GM21381 (cell line): ENCODE results near the gene RSPH1.
A peak's percentile ranks its signal among the peaks of the same experiment; 100 is the strongest.

Experiments used
- ATAC-seq: cut with Tn5 transposase; IDR thresholded peaks from one replicate; pipeline ENCODE4 v1.9.1; 2021; ENCODE audit warnings: mild to moderate bottlenecking, moderate library complexity; ENCODE audit not compliant: unreplicated experiment

RSPH1 gene

GRCh38 chr21:42468491-42469131, 27.4 kb downstream of the RSPH1 start:
- no peak for ATAC-seq

GRCh38 chr21:42467140-42467983, 28.7 kb downstream of the RSPH1 start:
- peak; percentile 41 for ATAC-seq

DNA sequence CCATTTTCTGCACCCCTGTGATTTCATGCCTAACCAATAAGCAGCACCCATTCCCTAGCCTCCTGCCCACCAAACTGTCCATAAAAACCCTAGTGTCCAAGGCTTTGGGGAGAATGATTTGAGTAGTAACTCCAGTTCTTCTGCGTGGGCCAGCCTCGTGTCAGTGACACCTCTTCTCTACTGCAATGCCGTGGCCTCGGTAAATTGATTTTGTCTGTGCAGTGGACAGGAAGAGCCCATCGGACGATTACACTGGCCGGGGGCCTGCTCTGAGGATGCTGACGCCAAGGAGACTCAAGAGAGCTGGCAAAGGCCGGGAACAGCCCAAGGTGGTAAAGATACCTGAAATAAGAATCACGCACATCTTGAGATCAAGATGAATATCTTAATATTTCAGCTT, 29.3 kb downstream of the RSPH1 start:
- no peak for ATAC-seq

GRCh38 chr21:42465803-42466127, 30.3 kb downstream of the RSPH1 start:
- ATAC-seq, result peak; percentile 24

DNA sequence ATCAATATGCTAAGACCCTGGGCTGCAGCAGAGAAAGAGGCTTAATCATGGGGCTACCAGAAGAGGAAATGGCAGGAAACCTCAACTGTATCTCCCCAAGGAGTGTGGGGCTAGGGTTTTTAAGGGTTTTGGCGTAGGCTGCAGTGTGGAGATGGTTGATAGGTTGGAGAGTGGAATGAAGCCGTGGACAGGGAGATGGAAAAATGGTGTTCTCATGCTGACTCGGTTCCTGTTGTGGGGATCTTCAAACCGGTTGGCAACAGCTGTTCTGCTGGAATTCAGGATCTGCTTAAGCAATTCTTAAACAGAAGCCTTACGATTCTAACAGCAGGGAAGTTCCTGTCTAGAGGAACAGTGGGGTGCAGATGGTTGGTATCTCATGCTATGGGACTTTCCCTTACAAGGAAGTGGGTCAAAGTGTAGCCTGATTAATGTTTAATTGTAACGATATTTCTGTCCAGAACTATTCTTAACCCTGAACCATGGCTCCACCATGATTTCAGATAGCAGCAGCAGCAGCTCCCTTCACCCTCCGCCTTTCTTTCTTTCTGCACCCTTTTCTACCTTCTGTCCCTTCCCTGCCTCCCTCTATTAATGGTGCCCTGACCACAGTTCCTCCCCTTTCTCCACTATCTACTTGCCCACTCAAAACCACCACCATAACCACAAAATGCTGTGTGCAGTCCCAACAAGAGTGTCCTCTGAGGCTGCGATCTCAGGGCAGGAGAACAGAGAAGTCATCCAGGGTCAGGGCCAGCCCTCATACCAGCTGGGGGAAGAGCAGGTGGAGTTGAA, 30.8 kb downstream of the RSPH1 start:
- peak; percentile 31 for ATAC-seq

- ATAC-seq, result no peak
Measured at GRCh38 chr21:42463861-42464515, 32.0 kb downstream of the RSPH1 start.

DNA sequence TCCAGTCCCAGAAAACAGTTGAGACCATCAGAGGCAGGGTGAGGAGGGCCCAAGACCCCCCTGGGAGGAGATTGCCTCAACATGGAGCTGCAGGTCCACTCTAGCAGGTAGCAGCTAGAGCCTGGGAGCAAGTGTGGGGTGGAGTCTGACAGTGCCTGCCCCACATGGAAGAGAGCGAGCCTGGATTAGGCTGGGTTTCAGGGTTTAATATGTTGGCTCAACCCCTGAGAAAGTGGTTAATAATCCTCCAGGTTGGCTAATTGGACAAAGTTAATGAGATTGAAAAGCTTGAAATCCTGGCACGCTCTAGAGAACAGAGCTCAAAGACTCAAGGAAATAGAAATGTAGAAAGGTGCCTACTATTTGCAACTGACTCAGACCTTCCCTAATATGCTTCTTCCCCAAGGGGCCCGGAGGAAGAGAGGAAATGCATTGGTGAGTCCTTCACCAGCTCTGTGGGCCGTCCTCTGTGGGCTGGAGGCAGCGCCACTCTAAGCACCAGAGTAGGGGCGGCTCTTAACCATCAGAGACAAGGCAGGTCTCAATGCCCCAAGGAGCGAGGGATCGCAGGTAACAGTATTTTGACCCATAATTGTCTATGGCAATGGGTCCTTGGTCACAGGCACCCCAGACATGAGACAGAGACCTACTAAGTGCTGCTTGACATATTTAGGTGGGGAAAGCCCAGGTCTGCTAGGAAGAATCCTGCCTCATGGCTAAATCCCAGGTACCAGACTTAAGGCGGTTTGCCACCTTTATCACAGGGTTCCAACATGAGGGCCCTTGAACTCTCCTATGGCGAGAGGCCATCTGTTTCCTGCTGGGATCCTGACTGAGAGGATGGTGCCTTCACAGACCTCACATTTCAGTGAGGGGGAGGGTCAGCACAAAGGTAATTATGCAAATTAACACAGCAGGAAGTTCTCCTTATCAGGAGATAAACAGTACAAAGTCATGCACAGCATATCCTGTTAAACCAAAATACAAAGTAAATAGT, 33.8 kb downstream of the RSPH1 start:
- ATAC-seq, result no peak

DNA sequence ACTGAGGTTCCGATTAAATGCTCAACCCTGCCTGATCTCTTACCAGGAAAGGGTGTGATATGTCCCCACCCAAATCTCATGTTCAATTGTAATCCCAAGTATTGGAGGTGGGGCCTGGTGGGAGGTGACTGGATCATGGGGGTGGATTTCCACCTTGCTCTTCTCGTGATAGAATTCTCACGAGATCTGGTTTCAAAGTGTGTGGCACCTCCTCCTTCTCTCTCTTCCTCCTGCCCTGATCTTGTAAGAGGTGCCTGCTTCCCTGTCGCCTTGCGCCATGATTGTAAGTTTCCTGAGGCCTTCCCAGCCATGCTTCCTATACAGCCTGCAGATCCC, 34.9 kb downstream of the RSPH1 start:
- no peak for ATAC-seq

DNA sequence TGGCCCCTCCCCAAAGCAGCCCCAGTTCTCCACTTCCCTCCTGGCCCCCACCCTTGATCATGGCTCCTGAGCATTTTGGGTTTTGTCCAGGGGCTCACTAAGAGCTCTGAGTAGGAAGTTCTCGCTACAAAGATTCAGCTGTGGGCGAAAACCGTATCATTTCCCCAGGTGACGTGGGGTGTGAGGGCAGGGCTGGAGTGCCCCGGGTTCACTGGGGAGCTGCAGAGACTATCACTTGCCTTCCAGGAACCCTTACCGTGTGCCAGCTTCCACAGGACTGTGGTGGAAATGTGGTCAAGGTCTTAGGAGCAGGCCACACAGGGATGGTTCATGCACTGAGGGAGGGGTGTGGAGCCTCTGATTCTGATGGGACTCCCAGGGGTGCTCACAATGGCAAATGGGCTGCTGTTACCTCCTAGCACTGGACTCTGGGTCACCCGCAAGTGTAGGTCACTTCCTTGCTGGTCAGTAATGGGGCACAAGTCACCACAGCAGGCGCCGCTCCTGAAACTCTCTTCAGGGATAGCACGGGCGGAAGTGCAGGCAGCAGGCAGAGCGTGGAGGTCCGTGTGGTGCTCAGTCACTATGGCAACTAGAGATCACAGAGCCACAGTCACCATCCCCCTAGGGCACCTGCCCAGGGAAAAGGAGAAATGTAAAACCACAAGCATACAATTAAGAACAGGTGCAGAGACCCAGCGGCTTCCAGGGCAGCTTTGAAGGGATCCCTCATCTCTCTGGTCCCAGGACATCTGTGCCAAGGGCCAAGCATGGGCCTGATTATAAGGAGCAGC, 35.4 kb downstream of the RSPH1 start:
- ATAC-seq, result peak; percentile 52

GRCh38 chr21:42459546-42460215, 36.3 kb downstream of the RSPH1 start:
- ATAC-seq, result no peak

GRCh38 chr21:42459082-42459460, 37.0 kb downstream of the RSPH1 start:
- ATAC-seq, result no peak

GRCh38 chr21:42456457-42456856, 39.6 kb downstream of the RSPH1 start:
- ATAC-seq, result no peak

DNA sequence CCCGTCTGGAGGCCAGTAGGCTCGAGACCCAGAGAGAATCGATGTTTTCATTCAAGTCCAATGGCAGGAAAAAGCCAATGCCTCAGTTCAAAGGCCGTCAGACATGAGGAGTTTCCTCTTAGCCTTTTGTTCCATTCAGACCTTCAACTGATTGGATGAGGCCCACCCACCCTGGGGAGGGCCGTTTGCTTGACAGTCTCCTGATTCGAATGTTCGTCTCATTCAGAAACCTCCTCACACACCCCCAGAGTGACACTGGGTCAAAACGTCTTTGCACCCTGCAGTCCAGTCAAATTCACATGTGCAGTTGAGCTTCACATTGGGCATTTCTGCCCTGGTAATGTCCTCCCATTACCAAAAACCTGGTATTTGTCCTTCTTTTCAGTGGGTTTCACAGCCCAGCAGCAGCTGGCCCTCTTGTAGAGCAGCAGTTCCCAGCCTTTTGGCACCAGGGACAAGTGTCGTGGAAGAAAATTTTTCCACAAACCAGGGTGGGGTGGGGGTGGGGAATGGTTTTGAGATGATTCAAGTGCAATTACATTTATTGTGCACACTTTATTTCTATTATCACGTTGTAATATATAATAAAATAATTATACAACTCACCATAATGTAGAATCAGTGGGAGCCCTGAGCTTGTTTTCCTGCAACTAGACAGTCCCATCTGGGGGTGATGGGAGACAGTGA, 40.1 kb downstream of the RSPH1 start:
- ATAC-seq, result no peak

- no peak for ATAC-seq
Measured at GRCh38 chr21:42455196-42455595, 40.8 kb downstream of the RSPH1 start.

GRCh38 chr21:42454786-42455185, 41.2 kb downstream of the RSPH1 start:
- no peak for ATAC-seq

DNA sequence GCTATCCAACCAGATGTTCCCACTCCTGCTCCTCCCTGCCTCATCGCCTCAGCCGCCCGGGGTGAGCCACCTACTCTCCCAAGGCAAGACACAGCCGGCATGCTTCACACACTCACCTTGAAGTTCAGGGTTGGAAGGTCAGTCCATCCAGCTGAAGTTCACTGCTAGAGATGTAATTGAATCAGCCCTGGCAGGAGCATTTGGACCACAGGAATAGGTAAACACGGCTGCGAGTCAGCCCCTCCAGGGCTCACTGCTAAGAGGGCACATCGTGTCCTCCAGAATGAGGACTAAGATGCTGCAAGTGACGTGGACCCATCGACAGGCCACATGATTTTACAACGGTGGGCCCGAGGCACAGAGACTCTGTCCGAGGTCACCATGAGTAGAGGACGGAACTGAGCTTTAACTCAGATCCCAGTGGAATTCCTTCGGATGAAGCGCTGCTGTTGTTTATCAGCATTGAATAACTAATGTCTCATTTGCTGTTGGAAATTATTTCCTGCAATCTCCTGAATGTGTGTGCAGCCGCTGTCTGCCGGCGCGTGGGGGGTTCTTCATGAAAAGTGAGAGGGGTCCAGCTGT, 41.9 kb downstream of the RSPH1 start:
- no peak for ATAC-seq

DNA sequence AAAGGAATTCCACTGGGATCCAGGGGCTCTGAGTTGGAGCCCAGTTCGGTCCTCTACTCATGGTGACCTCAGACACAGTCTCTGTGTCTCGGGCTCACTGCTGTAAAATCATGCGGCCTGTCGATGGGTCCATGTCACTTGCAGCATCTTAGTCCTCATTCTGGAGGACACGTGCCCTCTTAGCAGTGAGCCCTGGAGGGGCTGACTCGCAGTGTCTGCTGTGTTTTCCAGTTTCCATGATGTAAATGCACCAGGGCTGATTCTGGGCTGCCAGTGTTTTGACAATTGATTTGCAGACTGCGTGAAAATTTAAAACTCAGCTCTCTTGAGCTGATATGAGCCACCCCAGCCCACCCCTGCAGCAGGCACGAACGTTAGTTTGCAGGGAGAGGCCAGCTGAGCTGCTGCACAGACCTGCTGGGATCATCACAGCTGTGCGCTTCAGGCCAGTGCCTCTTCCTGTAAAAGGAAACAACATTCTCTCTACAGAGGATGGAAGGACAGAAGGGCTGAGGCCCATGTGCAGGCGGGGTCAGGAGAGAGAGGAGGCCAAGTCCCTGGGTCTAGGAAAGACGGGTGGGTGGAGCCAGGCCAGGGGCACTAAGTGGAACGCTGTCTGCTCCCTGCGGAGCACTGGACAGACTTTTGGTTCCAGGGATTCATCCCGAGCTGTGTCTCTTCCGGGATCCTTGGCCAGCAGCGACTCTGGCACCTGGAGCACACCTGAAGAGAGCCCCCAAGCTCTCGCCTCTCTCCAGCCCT, 42.6 kb downstream of the RSPH1 start:
- ATAC-seq, result no peak
